H1 (cell line): ENCODE results near the gene LRRC63. TPM values are rescaled to one million over a fixed set of nuclear protein-coding genes. Genes with fewer than 3 reads are reported as not detected.

Source experiments
- CTCF ChIA-PET: fragments of 300-600 bp; sonication (Branson Sonifier 250); formaldehyde crosslinking; loops from one replicate; lab custom pipeline; 2021; ENCODE audit not compliant: partially characterized antibody; lab: Charles Lee
- POLR2A ChIA-PET: fragments of 300-600 bp; sonication (Branson Sonifier 250); formaldehyde crosslinking; loops from one replicate; lab custom pipeline; 2021; ENCODE audit warnings: inconsistent platforms; ENCODE audit not compliant: partially characterized antibody; lab: Charles Lee
- DNase-seq, 2 experiments: peaks; one replicate each; pipeline versions ENCODE4 v3.0.0 to v3.0.0-alpha.2; 2010 to 2022; ENCODE audit warnings: low spot score in 2 of 2, low read depth in 1 of 2, mixed read lengths in 1 of 2
- FAIRE-seq: peaks from 2 replicates; lab custom pipeline; 2011; peaks lifted over from hg19 to GRCh38; lab: Jason Lieb, UNC
- H2AFZ ChIP-seq: 2 replicates; pipeline ENCODE4 v1.8.1; 2012; ENCODE audit warnings: low read length, inconsistent platforms
- H2AK5ac ChIP-seq: 2 replicates; pipeline ENCODE4 v1.6.1; 2013; ENCODE audit warnings: low read depth, low read length
- H2BK120ac ChIP-seq: replicated peaks from 2 replicates; pipeline ENCODE3; 2013; ENCODE audit warnings: low read depth, low read length, inconsistent platforms
- H2BK12ac ChIP-seq: 2 replicates; pipeline ENCODE4 v1.6.1; 2013; ENCODE audit warnings: low read depth, low read length
- H2BK15ac ChIP-seq: 2 replicates; pipeline ENCODE4 v1.6.1; 2013; ENCODE audit warnings: low read length
- H2BK20ac ChIP-seq: 2 replicates; pipeline ENCODE4 v1.6.1; 2013; ENCODE audit warnings: low read length
- H2BK5ac ChIP-seq: 2 replicates; pipeline ENCODE4 v1.6.1; 2013; ENCODE audit warnings: low read depth, low read length
- H3K14ac ChIP-seq: 2 replicates; pipeline ENCODE4 v1.6.1; 2013; ENCODE audit warnings: inconsistent platforms; ENCODE audit not compliant: insufficient read length
- H3K18ac ChIP-seq: 2 replicates; pipeline ENCODE4 v1.6.1; 2013; ENCODE audit warnings: low read length; ENCODE audit errors: extremely low read depth
- H3K23ac ChIP-seq: 2 replicates; pipeline ENCODE4 v1.6.1; 2013; ENCODE audit warnings: inconsistent platforms; ENCODE audit not compliant: insufficient read length
- H3K23me2 ChIP-seq: 2 replicates; pipeline ENCODE4 v1.6.1; 2013; ENCODE audit warnings: low read depth, low read length
- H3K27ac ChIP-seq: 2 replicates; pipeline ENCODE4 v1.6.1; 2011; ENCODE audit warnings: low read depth, low read length, inconsistent platforms
- H3K27me3 ChIP-seq, 4 experiments: replicated peaks in 1 of 4; 1 replicate in 1 of 4; 2 replicates in 3 of 4; pipeline versions ENCODE4 v1.6.1 to v1.8.1; 2011 to 2013; ENCODE audit warnings: low read length in 3 of 4, mild to moderate bottlenecking in 3 of 4, inconsistent platforms in 2 of 4, mixed read lengths in 2 of 4, moderate library complexity in 1 of 4; ENCODE audit not compliant: control insufficient read depth in 3 of 4, insufficient read depth in 3 of 4; ENCODE audit errors: extremely low read depth in 1 of 4
- H3K36me3 ChIP-seq, 4 experiments: 2 replicates each; pipeline versions ENCODE4 v1.6.1 to v1.8.1; 2011 to 2013; ENCODE audit warnings: mild to moderate bottlenecking in 4 of 4, low read length in 3 of 4, moderate library complexity in 2 of 4, control low read depth in 1 of 4, inconsistent platforms in 1 of 4; ENCODE audit not compliant: insufficient read depth in 4 of 4, control insufficient read depth in 2 of 4
- H3K4ac ChIP-seq: replicated peaks from 2 replicates; pipeline ENCODE3; 2013; ENCODE audit warnings: low read length, low read depth, mixed read lengths, inconsistent platforms; ENCODE audit not compliant: insufficient read length
- H3K4me1 ChIP-seq, 4 experiments: replicated peaks in 1 of 4; 1 replicate in 1 of 4; 2 replicates in 3 of 4; pipeline versions ENCODE4 v1.6.1 to v1.8.1; 2011 to 2013; ENCODE audit warnings: low read length in 3 of 4, inconsistent platforms in 2 of 4, mixed read lengths in 1 of 4; ENCODE audit not compliant: insufficient read depth in 4 of 4, control insufficient read depth in 3 of 4
- H3K4me2 ChIP-seq, 2 experiments: 2 replicates each; pipeline versions ENCODE4 v1.6.1 to v1.8.1; 2011 to 2013; ENCODE audit warnings: low read depth in 2 of 2, low read length in 2 of 2, control low read depth in 1 of 2, inconsistent platforms in 1 of 2, mild to moderate bottlenecking in 1 of 2; ENCODE audit not compliant: insufficient read depth in 1 of 2
- H3K4me3 ChIP-seq, 4 experiments: fragments of 200-600, 300-600 bp in 1 of 4; sonication (generic), shearing (Covaris generic), sonication (Bioruptor Twin) in 1 of 4; 2 replicates each; pipeline versions ENCODE4 v1.5.1 to v1.8.1; 2011 to 2016; ENCODE audit warnings: low read length in 4 of 4, low read depth in 3 of 4, control low read depth in 2 of 4, inconsistent platforms in 2 of 4, mild to moderate bottlenecking in 2 of 4, mixed read lengths in 1 of 4, moderate library complexity in 1 of 4; ENCODE audit not compliant: insufficient read depth in 2 of 4; ENCODE audit errors: extremely low read depth in 1 of 4
- H3K56ac ChIP-seq: replicated peaks from 2 replicates; pipeline ENCODE3; 2013; ENCODE audit warnings: low read depth, mild to moderate bottlenecking, mixed read lengths, low read length, inconsistent platforms; ENCODE audit not compliant: insufficient read length
- H3K79me1 ChIP-seq: 2 replicates; pipeline ENCODE4 v1.6.1; 2013; ENCODE audit warnings: low read depth, low read length, control low read depth
- H3K79me2 ChIP-seq, 2 experiments: 2 replicates each; pipeline versions ENCODE4 v1.6.1 to v1.8.1; 2012 to 2013; ENCODE audit warnings: low read length in 2 of 2, mild to moderate bottlenecking in 2 of 2, inconsistent platforms in 1 of 2; ENCODE audit not compliant: insufficient read depth in 2 of 2, control insufficient read depth in 1 of 2
- H3K9ac ChIP-seq, 4 experiments: replicated peaks in 1 of 4; 1 replicate in 1 of 4; 2 replicates in 3 of 4; pipeline versions ENCODE4 v1.6.1 to v1.8.1; 2011 to 2013; ENCODE audit warnings: low read depth in 3 of 4, low read length in 3 of 4, control low read depth in 2 of 4, mild to moderate bottlenecking in 2 of 4, moderate library complexity in 2 of 4, inconsistent platforms in 1 of 4; ENCODE audit errors: extremely low read depth in 1 of 4
- H3K9me3 ChIP-seq, 2 experiments: 2 replicates each; pipeline versions ENCODE4 v1.6.1 to v1.8.1; 2012 to 2013; ENCODE audit warnings: mild to moderate bottlenecking in 2 of 2, moderate library complexity in 2 of 2, control low read depth in 1 of 2, inconsistent platforms in 1 of 2, low read depth in 1 of 2, low read length in 1 of 2, mixed read lengths in 1 of 2; ENCODE audit not compliant: insufficient read depth in 2 of 2
- H4K20me1 ChIP-seq, 2 experiments: replicated peaks in 1 of 2; 2 replicates each; pipeline versions ENCODE3 to v1.8.1; 2011 to 2013; ENCODE audit warnings: inconsistent platforms in 2 of 2, low read length in 2 of 2, mild to moderate bottlenecking in 1 of 2; ENCODE audit not compliant: insufficient read depth in 2 of 2, control insufficient read depth in 1 of 2
- H4K5ac ChIP-seq: 2 replicates; pipeline ENCODE4 v1.6.1; 2013; ENCODE audit warnings: low read length, low read depth, mixed read lengths, inconsistent platforms; ENCODE audit not compliant: insufficient read length
- H4K8ac ChIP-seq: 2 replicates; pipeline ENCODE4 v1.8.0; 2013; ENCODE audit warnings: mild to moderate bottlenecking, moderate library complexity, low read length, inconsistent platforms; ENCODE audit not compliant: insufficient read depth; ENCODE audit errors: extremely low read depth
- H4K91ac ChIP-seq: replicated peaks from 2 replicates; pipeline ENCODE3; 2013; ENCODE audit warnings: low read length, mixed read lengths, inconsistent platforms; ENCODE audit not compliant: insufficient read length
- GTF2F1 ChIP-seq: IDR thresholded peaks from 2 replicates; pipeline ENCODE4 v1.6.1; 2012; ENCODE audit warnings: low read depth, low read length, improper control_type of control experiment, borderline replicate concordance
- HDAC2 ChIP-seq, 2 experiments: fragments of 300-600 bp in 1 of 2; sonication (generic) in 1 of 2; IDR thresholded peaks; 2 replicates each; pipeline ENCODE4 v1.6.1; 2011 to 2012; ENCODE audit warnings: low read depth in 2 of 2, low read length in 2 of 2, mild to moderate bottlenecking in 2 of 2, moderate library complexity in 2 of 2, borderline replicate concordance in 1 of 2, inconsistent platforms in 1 of 2
- MAFK ChIP-seq: IDR thresholded peaks from 2 replicates; pipeline ENCODE4 v1.6.1; 2012; ENCODE audit warnings: low read depth, mild to moderate bottlenecking, improper control_type of control experiment, low read length
- NANOG ChIP-seq: IDR thresholded peaks from 2 replicates; pipeline ENCODE4 v1.6.1; 2011; ENCODE audit warnings: low read length, low read depth, mild to moderate bottlenecking, inconsistent platforms; ENCODE audit not compliant: insufficient read depth, poor library complexity, severe bottlenecking
- YY1 ChIP-seq: IDR thresholded peaks from 2 replicates; pipeline ENCODE4 v1.6.1; 2011; ENCODE audit warnings: low read depth, mild to moderate bottlenecking, low read length
- WGBS, 2 experiments: shearing (Covaris generic) in 1 of 2; methylation state at CpG; one replicate each; pipeline versions ENCODE4 v1.1.6 to v1.1.7; 2013 to 2015; ENCODE audit warnings: low lambda C conversion rate in 2 of 2, mixed read lengths in 2 of 2, inconsistent platforms in 1 of 2, low coverage in 1 of 2, missing lambda C conversion rate in 1 of 2; ENCODE audit not compliant: insufficient replicate concordance in 2 of 2, insufficient coverage in 1 of 2, insufficient read length in 1 of 2; ENCODE audit errors: extremely low coverage in 1 of 2, missing lambda C conversion rate in 1 of 2; 5-methylcytosine and 5-hydroxymethylcytosine counted together
- polyA plus RNA-seq, 7 experiments: library from polyadenylated mRNA; depleted of rRNA in 3 of 7; stranded (reverse) in 5 of 7; unstranded in 2 of 7; fragments of >200 nt in 5 of 7; fragments of 200-250 nt in 2 of 7; gene quantifications; 1 replicate in 5 of 7; 2 replicates in 1 of 7; 4 replicates in 1 of 7; pipeline versions ENCODE4 v1.2.1 to v1.2.3, GENCODE V29; 2011 to 2013; ENCODE audit warnings: missing spikeins in 2 of 7, mixed read lengths in 2 of 7
- total RNA-seq: library from RNA; stranded (reverse); fragmentation: NEBNext Ultra II Directional; extraction: Animal tissue kit (Norgen Biotek cat#: 25700); gene quantifications from 2 replicates; pipeline ENCODE4 v1.2.1, GENCODE V29; 2021

Gene LRRC63
- total and polyA plus RNA-seq, 2 of the 8 experiments (the other 6 are each of a cell fraction or from before 2014, with no cell fraction given) = not detected

- no peak for DNase-seq
- H3K27ac ChIP-seq = no peak overlapping the region
- no peak overlapping the region for H3K9ac ChIP-seq
- peaks cover 0 to 8% (median 5%) of the 10 kb centered on the region in 4 experiments; a peak in 4 of 7 replicates for H3K4me1 ChIP-seq
- TF ChIP-seq NANOG (no peak), HDAC2 (IDR thresholded peaks at IDR 0.05; ENCODE audit: borderline replicate concordance in 1 of 2, low read depth in 2 of 2, low read length in 2 of 2) (no peak), GTF2F1 (no peak), YY1 (no peak), MAFK (no peak)
- H3K4me2 ChIP-seq = peak overlapping the region in 1 of 2 experiments; percentile 84; a peak in 1 of 4 replicates
- no peak overlapping the region for H4K8ac ChIP-seq
- H3K36me3 ChIP-seq = no peaks in the 10 kb centered on the region
- no peak for FAIRE-seq
- H3K23ac ChIP-seq = no peak overlapping the region
- ChIA-PET CTCF (interaction anchor here (0.6 kb wide), 2 partner anchors 30 to 44 kb away, joined by 3 read pairs; no protein-coding TSS in a partner anchor), POLR2A (interaction anchor here (0.8 kb wide), 1 partner anchor 10 kb away, joined by 3 read pairs; no protein-coding TSS in a partner anchor)
- H4K91ac ChIP-seq = no peak overlapping the region
- no peaks in the 10 kb centered on the region for H3K79me2 ChIP-seq
- H3K27me3 ChIP-seq = peaks cover 2 to 8% (median 4%) of the 10 kb centered on the region in 4 experiments
- H2BK5ac ChIP-seq = no peak overlapping the region
- no peaks in the 10 kb centered on the region for H4K20me1 ChIP-seq
- H3K23me2 ChIP-seq = peaks cover 6% of the 10 kb centered on the region
- no peak overlapping the region for H3K18ac ChIP-seq
- H2BK12ac ChIP-seq = no peak overlapping the region
- H2BK15ac ChIP-seq = no peak overlapping the region
- H3K9me3 ChIP-seq = no peaks in the 10 kb centered on the region
- H2BK120ac ChIP-seq = no peak overlapping the region
- no peak overlapping the region for H2BK20ac ChIP-seq
- H3K4ac ChIP-seq = no peak overlapping the region
- 86% methylated on average over 6 of the region's 6 CpGs; no CpG with 5 or more reads in 1 of the 2 experiments for WGBS, 2 experiments
- no peak overlapping the region for H2AK5ac ChIP-seq
- no peaks in the 10 kb centered on the region for H3K79me1 ChIP-seq
- no peak overlapping the region for H4K5ac ChIP-seq
- no peak overlapping the region for H3K56ac ChIP-seq
- H3K4me3 ChIP-seq = no peak overlapping the region
- no peak overlapping the region for H3K14ac ChIP-seq
- H2AFZ ChIP-seq = no peak overlapping the region
Measured at GRCh38 chr13:46210362-46211083, 1.2 kb upstream of the LRRC63 start.
